ENCODE data around the gene WBP4. TPM values are rescaled to one million over a fixed set of nuclear protein-coding genes. Genes with fewer than 3 reads are reported as not detected.

The WBP4 gene
- total and polyA plus RNA-seq, 2 of the 13 experiments (the other 11 are each of a cell fraction or from before 2014, with no cell fraction given): 6.7 to 11.7 TPM

DNA sequence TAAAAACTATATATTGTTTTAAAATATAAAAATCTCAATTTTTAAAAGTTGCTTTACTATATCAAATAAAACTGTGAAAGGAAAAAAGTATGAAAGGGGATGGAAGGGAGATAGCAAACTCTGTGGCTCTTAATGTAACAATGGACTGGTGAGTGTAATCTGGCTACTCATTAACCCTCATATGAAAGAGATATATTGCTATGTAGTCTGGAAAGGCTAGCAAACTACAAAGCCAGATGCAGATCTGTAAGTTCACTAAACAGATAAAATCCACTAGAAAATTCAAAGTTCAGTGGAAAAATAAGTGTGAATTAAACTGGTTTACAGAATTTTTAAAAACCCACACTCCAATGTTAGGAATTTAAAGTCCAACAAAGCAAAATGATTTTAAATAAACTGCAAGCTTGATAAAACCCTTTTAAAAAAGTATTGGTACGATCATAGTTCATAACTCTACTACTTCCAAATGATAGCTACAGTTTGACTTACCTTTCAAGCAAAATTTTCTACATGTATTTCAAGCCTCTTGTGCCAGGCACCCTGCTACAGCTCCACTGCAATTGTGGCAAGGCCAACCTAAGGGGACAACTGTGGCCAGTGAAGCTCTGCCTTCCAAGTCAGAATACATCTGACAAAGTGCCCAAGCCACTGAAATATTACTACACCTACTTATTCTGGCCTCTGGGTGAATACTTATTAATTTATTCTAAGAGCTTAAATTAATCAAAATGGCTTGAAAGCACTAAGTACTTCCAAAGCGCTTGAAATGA lies 41.5 kb upstream of the WBP4 start (continued):
- peak; percentile 21; the same call in 1 of the 2 replicates for TF ChIP-seq GFI1 (CRISPR knock-in tag; IDR thresholded peaks at IDR 0.05; ENCODE audit: borderline replicate concordance)
- TF ChIP-seq POLR2AphosphoS2 (IDR thresholded peaks at IDR 0.05; ENCODE audit: low read depth, low read length): no peak
- TF ChIP-seq NFIC (IDR thresholded peaks at IDR 0.05; ENCODE audit: low read length): peak; percentile 48; the same call in 1 of the 2 replicates
- peak; percentile 70 for TF ChIP-seq TCF7 (IDR thresholded peaks at IDR 0.05; ENCODE audit: low read depth)
- TF ChIP-seq, protein P1, sequence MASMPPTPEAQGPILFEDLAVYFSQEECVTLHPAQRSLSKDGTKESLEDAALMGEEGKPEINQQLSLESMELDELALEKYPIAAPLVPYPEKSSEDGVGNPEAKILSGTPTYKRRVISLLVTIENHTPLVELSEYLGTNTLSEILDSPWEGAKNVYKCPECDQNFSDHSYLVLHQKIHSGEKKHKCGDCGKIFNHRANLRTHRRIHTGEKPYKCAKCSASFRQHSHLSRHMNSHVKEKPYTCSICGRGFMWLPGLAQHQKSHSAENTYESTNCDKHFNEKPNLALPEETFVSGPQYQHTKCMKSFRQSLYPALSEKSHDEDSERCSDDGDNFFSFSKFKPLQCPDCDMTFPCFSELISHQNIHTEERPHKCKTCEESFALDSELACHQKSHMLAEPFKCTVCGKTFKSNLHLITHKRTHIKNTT (CRISPR knock-in tag; IDR thresholded peaks at IDR 0.05): no peak
- peak; percentile 45; the same call in 1 of the 2 replicates for TF ChIP-seq NCOR1 (IDR thresholded peaks at IDR 0.05; ENCODE audit: borderline replicate concordance, low read length)
- peak; percentile 52 for TF ChIP-seq ASH2L (IDR thresholded peaks at IDR 0.05; ENCODE audit: insufficient read length, low read depth, low read length)
- TF ChIP-seq, protein P2, sequence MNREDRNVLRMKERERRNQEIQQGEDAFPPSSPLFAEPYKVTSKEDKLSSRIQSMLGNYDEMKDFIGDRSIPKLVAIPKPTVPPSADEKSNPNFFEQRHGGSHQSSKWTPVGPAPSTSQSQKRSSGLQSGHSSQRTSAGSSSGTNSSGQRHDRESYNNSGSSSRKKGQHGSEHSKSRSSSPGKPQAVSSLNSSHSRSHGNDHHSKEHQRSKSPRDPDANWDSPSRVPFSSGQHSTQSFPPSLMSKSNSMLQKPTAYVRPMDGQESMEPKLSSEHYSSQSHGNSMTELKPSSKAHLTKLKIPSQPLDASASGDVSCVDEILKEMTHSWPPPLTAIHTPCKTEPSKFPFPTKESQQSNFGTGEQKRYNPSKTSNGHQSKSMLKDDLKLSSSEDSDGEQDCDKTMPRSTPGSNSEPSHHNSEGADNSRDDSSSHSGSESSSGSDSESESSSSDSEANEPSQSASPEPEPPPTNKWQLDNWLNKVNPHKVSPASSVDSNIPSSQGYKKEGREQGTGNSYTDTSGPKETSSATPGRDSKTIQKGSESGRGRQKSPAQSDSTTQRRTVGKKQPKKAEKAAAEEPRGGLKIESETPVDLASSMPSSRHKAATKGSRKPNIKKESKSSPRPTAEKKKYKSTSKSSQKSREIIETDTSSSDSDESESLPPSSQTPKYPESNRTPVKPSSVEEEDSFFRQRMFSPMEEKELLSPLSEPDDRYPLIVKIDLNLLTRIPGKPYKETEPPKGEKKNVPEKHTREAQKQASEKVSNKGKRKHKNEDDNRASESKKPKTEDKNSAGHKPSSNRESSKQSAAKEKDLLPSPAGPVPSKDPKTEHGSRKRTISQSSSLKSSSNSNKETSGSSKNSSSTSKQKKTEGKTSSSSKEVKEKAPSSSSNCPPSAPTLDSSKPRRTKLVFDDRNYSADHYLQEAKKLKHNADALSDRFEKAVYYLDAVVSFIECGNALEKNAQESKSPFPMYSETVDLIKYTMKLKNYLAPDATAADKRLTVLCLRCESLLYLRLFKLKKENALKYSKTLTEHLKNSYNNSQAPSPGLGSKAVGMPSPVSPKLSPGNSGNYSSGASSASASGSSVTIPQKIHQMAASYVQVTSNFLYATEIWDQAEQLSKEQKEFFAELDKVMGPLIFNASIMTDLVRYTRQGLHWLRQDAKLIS (CRISPR knock-in tag; IDR thresholded peaks at IDR 0.05): 0 out of 2 replicates have a peak, but pooled peaks have one; percentile 43

Data from HepG2 (cell line).